GM03348 (cell line): Measurements from ENCODE around the gene KCNN4.
A peak's percentile ranks its signal among the peaks of the same experiment; 100 is the strongest.

ENCODE experiments used
- DNase-seq: peaks from one replicate; pipeline ENCODE4 v3.0.0; 2012; ENCODE audit warnings: low spot score

KCNN4 gene

DNA sequence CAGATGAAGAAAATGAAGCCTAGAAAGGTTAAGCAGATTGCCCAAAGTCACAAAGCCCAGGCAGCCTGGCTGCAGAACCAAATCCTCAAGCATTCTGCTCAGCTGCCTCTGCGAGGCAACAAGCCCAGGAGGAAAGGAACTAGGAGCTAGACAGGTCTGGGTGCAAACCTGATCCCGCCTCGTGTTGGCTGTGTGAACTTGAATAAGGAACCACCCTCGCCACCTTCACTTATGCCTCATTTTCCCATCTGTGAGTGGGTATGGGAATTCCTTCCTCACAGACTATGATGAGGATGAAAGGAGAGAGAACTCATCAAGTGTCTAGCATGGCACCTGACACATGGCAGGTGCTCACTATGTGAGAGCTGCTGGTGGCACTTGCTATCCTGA is 32.6 kb downstream of the KCNN4 start:
- no peak for DNase-seq

DNA sequence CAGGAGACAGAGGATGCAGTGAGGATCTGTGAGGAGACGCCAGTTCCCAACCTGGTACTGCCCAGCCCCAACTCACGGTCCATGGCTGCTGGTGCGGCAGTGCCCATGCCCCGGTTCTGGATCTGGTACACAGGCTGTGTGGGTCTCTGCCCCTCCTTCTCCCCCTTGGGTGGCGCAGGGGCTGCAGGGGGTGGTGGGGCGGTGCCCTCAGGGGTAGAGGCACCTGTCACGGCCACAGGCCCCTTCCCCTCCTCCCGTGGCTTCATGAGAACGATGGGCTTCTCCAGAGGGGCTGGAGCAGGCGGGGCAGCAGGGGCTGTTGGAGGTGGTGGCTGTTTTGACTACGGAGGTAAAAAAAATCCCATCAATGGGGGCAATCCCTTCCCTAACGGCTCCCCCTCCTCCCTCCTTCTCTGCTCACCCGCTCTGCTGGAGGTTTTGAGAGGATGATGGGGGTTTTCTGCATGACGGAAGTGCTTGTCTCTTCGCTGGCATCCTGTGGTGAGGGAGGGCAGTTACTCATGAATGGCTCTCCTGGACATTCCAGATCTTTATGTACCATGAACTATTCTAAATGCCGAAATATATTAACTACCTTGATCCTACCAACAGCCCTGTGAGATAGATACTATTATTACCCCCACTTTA is 33.1 kb downstream of the KCNN4 start:
- DNase-seq: no peak

DNA sequence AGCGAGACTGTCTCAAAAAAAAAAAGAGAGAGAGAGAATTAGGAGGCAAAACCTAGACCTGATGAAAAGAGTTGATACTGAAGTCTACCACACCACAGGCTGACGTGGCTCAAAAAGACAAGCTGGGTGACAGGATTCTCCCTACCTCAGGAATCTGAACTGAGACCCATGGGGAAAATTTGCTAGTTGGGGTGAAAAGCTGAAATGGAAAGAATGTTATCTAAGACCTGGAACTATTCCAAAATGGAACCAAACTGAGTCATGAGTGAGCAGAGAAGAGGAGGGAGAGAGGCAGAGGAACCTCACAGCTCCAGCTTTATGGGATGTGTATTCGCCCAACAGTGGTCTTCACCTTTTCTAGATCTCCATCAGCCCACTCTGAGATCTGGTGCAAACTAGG is 37.7 kb downstream of the KCNN4 start:
- DNase-seq: peak; percentile 43

- DNase-seq: no peak
These were observed 39.5 kb downstream of the KCNN4 start for GRCh38 chr19:43741075-43741825.

- DNase-seq: no peak
These were observed 41.1 kb downstream of the KCNN4 start for GRCh38 chr19:43739439-43740235.

- no peak for DNase-seq
These were observed 42.0 kb downstream of the KCNN4 start for GRCh38 chr19:43738780-43739211.

DNA sequence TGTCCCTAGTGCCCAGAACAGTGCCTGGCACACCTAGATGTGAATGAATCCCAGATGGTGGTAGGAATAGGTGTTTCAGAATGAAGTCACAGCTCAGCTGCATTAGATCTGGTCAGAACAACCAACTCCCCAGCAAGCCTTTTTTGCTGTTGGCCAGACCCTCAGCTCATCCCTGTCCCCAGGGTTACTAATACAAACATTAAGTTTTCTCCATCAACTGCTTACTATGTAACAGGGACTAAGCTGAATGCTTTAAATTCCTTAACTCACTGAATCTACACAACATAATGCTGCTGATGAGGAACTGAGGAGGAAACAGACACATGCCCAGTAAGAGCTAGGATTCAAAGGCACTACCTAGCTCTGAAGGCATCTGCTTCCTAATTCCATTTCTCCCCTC is 44.8 kb downstream of the KCNN4 start:
- DNase-seq: no peak

DNA sequence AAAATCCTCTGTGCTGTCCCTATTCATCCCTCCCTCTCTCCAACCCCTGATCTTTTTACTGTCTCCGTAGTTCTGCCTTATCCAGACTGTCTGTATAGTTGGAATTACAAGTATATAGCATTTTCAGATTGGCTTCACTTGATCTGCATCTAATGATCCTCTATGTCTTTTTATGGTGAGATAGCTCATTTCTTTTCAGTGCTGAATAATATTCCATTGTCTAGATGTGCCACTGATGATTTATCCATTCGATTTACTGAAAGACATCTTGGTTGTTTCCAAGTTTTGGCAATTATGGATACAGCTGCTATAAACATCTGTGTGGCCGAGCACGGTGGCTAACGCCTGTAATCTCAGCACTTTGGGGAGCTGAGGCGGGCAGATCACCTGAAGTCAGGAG is 45.8 kb downstream of the KCNN4 start:
- DNase-seq: no peak

- DNase-seq: no peak
These were observed 48.9 kb downstream of the KCNN4 start for GRCh38 chr19:43731846-43732245.

GRCh38 chr19:43731346-43731745 is 49.4 kb downstream of the KCNN4 start:
- no peak for DNase-seq

DNA sequence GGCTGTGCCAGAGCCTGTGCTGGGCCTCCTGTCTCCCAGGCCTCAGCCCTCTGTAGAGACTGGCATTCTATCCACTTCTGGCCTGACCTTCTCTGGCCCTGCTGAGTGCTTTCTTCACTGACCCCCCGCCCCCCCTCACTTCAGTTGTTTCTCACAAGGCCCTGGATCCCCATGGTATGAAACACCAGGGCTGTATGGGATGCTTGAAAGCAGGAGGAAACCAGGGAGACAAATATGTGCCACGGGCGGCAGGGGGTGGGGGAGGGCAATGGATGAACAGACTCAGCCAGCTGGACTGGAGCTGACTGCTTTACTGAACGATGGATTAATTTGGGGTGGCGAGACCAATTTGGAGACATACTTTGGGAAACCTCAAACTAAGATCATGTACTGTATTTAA is 50.9 kb downstream of the KCNN4 start:
- no peak for DNase-seq

DNA sequence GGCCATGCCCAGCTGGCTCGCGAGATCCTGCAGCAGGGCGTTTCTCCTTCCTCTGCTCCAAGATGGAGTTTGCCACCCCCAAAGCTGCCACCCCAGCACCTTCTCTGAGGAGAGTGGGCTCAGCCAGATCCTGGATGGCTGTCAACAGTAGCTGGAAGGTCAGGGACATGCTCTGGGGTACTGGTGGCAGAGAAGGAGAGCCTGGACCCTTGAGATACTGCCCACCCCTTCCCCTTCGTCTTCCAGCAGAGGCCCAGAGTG is 53.2 kb downstream of the KCNN4 start:
- DNase-seq: no peak

DNA sequence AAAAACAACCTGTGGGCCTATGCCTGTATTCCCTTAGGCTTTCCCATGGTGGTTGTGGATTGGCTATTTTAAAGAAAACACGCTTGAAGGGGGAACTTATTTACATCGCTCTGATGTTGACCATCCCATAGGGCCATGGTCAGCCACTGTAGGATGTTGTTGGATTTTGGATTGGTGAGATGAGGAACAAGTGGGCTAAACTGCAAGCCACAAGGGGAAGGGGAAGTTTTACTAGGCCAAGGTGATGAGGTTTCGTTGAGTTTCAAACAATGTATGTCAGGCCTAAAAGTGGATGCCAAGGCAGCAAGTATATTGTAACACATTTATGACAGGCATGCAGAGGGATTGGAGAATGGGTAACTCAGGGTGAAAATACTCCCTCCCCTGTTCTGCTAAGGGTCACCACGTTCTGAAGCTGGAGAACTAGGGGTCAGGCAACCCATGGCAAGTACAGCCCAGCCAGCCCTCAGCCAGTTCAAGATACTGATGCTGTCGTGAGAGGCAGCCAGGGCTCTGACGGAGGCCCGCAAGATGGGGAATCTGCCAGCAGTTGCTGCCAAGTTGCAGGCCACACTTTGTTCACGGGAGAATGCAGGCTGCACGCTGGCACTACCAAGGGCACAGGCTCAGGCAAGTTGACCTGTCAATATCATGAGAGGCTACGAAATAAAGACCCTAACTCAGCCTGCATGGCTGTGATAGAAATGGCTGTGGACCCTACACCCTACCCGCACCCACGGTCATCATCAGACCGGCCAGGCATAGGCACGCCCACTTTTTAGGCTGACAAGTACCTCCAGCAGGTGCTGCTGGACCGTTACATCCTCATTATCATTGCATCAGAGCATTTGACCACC is 53.8 kb downstream of the KCNN4 start:
- no peak for DNase-seq

DNA sequence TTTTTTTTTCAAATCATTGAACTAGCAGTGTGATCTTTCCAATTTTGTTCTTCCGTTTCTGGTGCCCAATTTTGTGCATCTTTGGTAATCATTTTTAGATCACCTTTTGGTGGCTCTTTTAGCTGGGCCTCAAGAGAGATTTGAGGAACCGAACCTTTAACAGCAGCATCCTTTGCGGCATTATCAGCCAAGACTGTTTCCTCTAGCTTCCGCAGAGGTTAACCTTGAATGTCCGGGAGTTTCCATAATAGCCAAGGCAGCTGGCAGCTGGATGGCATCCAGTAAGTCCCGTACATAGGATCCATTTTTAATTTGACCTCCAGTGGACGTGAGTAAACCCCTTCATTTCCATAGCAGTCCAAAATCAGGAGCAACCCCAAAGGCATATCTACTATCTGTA is 55.3 kb downstream of the KCNN4 start:
- DNase-seq: no peak

- DNase-seq: no peak
These were observed 55.9 kb downstream of the KCNN4 start for GRCh38 chr19:43724896-43725295.

- no peak for DNase-seq
These were observed 57.2 kb downstream of the KCNN4 start for GRCh38 chr19:43723588-43723987.

- DNase-seq: no peak
These were observed 59.2 kb downstream of the KCNN4 start for GRCh38 chr19:43721469-43722048.

DNA sequence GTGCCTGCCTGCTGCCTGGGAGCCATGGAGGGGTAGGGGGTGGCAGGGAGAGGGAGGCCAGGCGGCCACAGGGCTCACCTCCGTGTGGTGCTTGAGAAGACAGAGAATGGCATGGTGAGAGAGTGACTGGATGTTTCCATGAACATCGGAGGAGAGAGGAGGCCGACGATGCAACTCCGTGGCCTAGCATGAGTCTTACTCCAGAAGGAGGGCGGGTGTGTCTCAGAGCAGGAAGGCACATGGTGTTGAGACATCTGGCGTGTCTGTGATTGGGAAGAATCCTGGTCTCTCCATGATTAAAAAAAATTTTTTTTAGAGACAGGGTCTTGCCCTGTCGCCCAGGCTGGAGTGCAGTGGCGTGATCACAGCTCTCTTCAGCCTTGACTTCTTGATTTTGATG is 59.8 kb downstream of the KCNN4 start:
- no peak for DNase-seq

GRCh38 chr19:43719918-43720317 is 60.9 kb downstream of the KCNN4 start:
- DNase-seq: no peak

GRCh38 chr19:43719378-43719868 is 61.4 kb downstream of the KCNN4 start:
- DNase-seq: no peak

DNA sequence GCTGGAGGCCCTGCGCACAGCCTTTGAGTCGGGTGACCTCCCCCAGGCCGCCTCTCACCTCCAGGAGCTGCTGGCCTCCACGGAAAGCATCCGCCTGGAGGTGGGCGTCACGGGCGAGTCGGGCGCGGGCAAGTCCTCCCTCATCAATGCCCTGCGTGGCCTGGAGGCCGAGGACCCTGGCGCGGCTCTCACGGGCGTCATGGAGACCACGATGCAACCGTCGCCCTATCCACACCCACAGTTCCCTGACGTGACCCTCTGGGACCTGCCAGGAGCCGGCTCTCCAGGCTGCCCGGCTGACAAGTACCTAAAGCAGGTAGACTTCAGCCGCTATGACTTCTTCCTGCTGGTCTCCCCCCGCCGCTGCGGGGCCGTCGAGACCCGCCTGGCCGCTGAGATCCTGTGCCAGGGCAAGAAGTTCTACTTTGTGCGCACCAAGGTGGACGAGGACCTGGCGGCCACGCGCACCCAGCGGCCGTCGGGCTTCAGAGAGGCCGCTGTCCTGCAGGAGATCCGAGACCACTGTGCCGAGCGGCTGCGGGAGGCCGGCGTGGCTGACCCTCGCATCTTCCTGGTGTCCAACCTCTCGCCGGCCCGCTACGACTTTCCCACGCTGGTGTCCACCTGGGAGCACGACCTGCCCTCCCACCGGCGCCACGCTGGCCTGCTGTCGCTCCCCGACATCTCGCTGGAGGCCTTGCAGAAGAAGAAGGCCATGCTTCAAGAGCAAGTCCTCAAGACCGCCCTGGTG is 62.0 kb downstream of the KCNN4 start:
- no peak for DNase-seq
